ENCODE results near the gene CELF2.

The CELF2 gene

DNA sequence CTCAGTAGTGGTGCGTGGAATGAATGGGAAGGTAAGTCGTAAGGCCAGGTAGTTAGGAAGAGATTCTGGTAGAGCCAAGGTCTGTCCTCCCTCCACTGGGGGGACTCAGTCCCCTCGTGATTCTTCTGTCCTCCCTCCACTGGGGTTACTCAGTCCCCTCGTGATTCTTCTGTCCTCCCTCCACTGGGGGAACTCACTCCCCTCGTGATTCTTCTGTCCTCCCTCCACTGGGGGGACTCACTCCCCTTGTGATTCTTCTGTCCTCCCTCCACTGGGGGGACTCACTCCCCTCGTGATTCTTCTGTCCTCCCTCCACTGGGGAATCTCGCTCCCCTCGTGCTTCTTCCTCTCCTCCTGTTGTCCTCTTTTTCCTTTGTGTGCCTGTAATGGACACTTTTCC is 125.1 kb downstream of the CELF2 start (continued):
- TF ChIP-seq ZNF529 (tag by site-specific recombination; IDR thresholded peaks at IDR 0.05; ENCODE audit: insufficient replicate concordance) = no peak
- no peak for TF ChIP-seq ZNF366 (tag by site-specific recombination; conservative IDR thresholded peaks at IDR 0.05)
- TF ChIP-seq ZBTB8A (tag by site-specific recombination; IDR thresholded peaks at IDR 0.05) = no peak
- peak; percentile 40; the same call in 1 of the 2 replicates for TF ChIP-seq ZNF202 (tag by site-specific recombination; IDR thresholded peaks at IDR 0.05; ENCODE audit: borderline replicate concordance)
- no peak for TF ChIP-seq ZNF670 (tag by site-specific recombination; IDR thresholded peaks at IDR 0.05; ENCODE audit: low read depth)
- TF ChIP-seq ZNF521 (tag by site-specific recombination; IDR thresholded peaks at IDR 0.05) = no peak
- TF ChIP-seq ZFP41 (tag by site-specific recombination; IDR thresholded peaks at IDR 0.05; ENCODE audit: borderline replicate concordance) = no peak
- TF ChIP-seq ZBTB48 (tag by site-specific recombination; IDR thresholded peaks at IDR 0.05) = no peak
- no peak for TF ChIP-seq ZNF19 (tag by site-specific recombination; IDR thresholded peaks at IDR 0.05; ENCODE audit: low read depth)
- TF ChIP-seq ZNF324 (tag by site-specific recombination; IDR thresholded peaks at IDR 0.05) = no peak
- no peak for TF ChIP-seq ZNF645 (tag by site-specific recombination; IDR thresholded peaks at IDR 0.05)
- no peak for TF ChIP-seq ZNF214 (tag by site-specific recombination; IDR thresholded peaks at IDR 0.05; ENCODE audit: borderline replicate concordance)

GRCh38 chr10:11143242-11143641 is 125.6 kb downstream of the CELF2 start:
- peaks cover 40% of the 10 kb centered on the region for H3K4me1 ChIP-seq (ENCODE audit: control insufficient read depth, insufficient read depth, low read length)
- CTCF ChIA-PET = no interaction called here
- TF ChIP-seq ZNF626 (tag by site-specific recombination; IDR thresholded peaks at IDR 0.05) (no peak), ZNF747 (tag by site-specific recombination; IDR thresholded peaks at IDR 0.05) (no peak), ZNF394 (tag by site-specific recombination; IDR thresholded peaks at IDR 0.05; ENCODE audit: borderline replicate concordance) (no peak), ZNF266 (tag by site-specific recombination; IDR thresholded peaks at IDR 0.05; ENCODE audit: low read depth) (no peak), ZNF776 (tag by site-specific recombination; IDR thresholded peaks at IDR 0.05; ENCODE audit: borderline replicate concordance) (no peak), MEIS1 (CRISPR knock-in tag; IDR thresholded peaks at IDR 0.05; ENCODE audit: borderline replicate concordance) (no peak), GLI2 (tag by site-specific recombination; IDR thresholded peaks at IDR 0.05; ENCODE audit: borderline replicate concordance, low read depth) (no peak), ZNF248 (tag by site-specific recombination; IDR thresholded peaks at IDR 0.05) (no peak), GLIS1 (tag by site-specific recombination; IDR thresholded peaks at IDR 0.05) (no peak), KLF1 (tag by site-specific recombination; IDR thresholded peaks at IDR 0.05) (no peak)
- TF ChIP-seq, protein P1, sequence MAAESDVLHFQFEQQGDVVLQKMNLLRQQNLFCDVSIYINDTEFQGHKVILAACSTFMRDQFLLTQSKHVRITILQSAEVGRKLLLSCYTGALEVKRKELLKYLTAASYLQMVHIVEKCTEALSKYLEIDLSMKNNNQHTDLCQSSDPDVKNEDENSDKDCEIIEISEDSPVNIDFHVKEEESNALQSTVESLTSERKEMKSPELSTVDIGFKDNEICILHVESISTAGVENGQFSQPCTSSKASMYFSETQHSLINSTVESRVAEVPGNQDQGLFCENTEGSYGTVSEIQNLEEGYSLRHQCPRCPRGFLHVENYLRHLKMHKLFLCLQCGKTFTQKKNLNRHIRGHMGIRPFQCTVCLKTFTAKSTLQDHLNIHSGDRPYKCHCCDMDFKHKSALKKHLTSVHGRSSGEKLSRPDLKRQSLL (tag by site-specific recombination; IDR thresholded peaks at IDR 0.05) = no peak
- TF ChIP-seq, protein P2, sequence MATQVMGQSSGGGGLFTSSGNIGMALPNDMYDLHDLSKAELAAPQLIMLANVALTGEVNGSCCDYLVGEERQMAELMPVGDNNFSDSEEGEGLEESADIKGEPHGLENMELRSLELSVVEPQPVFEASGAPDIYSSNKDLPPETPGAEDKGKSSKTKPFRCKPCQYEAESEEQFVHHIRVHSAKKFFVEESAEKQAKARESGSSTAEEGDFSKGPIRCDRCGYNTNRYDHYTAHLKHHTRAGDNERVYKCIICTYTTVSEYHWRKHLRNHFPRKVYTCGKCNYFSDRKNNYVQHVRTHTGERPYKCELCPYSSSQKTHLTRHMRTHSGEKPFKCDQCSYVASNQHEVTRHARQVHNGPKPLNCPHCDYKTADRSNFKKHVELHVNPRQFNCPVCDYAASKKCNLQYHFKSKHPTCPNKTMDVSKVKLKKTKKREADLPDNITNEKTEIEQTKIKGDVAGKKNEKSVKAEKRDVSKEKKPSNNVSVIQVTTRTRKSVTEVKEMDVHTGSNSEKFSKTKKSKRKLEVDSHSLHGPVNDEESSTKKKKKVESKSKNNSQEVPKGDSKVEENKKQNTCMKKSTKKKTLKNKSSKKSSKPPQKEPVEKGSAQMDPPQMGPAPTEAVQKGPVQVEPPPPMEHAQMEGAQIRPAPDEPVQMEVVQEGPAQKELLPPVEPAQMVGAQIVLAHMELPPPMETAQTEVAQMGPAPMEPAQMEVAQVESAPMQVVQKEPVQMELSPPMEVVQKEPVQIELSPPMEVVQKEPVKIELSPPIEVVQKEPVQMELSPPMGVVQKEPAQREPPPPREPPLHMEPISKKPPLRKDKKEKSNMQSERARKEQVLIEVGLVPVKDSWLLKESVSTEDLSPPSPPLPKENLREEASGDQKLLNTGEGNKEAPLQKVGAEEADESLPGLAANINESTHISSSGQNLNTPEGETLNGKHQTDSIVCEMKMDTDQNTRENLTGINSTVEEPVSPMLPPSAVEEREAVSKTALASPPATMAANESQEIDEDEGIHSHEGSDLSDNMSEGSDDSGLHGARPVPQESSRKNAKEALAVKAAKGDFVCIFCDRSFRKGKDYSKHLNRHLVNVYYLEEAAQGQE (tag by site-specific recombination; IDR thresholded peaks at IDR 0.05) = no peak

More at GRCh38 chr10:11143242-11143641, 125.6 kb downstream of the CELF2 start:
- no peak overlapping the region for H3K27ac ChIP-seq (ENCODE audit: extremely low read depth, low read depth, low read length)
- no peak overlapping the region for H3K4me3 ChIP-seq (ENCODE audit: low read depth, low read length)
- H3K9me3 ChIP-seq (ENCODE audit: control insufficient read depth, insufficient read depth, low read depth, low read length) = no peaks in the 10 kb centered on the region
- no peaks in the 10 kb centered on the region for H3K36me3 ChIP-seq (ENCODE audit: control insufficient read depth in 2 of 2, insufficient read depth in 1 of 2, low read length in 2 of 2)
- POLR2A ChIA-PET = no interaction called here
